ENCODE measurements around the gene HCLS1.
"Not testable (repeated sequence)": the region's sequence is repeated elsewhere in the genome, so short reads cannot be mapped to it uniquely, and the experiment has no call there.

The HCLS1 gene

DNA sequence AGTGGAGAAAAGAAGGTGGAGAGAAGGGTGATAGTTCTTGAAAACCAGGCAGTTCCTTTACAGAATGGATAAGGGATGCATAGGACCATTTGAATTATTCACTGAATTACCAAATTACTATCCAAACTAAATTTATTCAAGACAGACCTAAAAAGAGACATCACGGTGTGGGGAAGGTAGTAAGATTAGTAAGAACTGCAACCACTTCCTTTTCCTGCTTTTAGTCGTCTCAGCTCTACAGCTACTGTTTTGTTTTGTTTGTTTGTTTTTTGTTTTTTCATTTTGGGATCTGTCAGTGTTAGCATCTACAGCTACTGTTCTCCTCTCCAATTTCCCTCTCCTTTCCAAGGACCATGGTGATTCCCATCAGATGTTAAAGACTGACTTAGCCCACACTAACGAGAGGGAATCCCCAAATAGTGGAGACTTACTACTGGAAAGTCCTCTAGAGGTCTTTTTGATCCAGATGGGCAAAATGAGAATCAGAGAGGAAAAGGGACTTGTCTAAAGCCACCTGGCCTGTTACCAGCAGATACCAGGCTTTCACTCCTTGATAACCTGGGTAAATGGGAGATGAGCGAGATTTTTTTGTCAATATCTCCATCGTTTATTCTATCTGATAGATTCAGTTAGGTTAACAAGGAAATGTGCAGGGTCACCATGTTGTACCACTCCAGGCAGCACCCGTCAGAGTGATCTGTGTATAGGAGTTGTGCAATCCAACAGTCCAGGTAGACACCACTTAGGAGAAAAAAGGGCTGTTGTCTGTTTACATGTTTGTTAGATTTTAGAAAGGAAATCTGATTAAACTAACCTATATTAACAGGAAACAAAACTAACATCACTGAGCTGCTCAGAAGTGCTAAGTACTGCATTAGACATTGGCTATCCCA is 6.0 kb downstream of the HCLS1 start:
- no peak for DNase-seq

DNA sequence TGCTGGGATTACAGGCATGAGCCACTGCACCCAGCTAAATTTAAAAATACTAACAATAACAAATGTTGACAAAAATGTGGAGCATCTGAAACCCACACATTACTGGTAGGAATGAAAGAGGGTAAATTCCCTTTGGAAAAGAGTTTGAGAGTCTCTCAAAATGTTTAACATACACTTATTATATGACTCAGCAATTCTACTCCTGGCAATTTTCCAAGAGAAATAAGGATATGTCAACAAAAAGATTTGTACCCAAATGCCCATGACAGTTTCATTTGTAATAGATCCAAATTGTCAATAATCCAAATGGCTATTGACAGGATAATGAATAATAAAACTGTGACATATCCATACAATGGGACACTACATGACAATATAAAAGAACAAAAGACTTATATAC is 9.0 kb downstream of the HCLS1 start:
- no peak for DNase-seq

DNA sequence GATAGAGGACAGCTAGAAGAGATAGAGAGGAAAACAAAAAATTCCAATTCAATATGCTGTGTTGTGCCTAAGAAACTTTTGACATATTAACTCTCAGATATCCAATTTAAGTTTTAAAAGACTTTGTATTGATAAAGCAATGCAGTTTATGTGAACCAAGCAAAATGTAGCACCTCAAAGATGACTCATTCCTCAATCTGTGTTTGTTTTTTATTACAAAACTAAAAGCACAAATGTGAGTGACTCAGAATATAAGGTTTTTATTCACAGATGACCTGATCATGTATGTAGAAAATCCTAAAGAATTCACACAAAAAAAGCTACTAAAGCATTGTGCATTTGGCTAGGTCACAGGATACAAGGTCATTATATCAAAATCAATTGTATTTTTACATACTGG is 11.1 kb downstream of the HCLS1 start:
- DNase-seq: no peak

DNA sequence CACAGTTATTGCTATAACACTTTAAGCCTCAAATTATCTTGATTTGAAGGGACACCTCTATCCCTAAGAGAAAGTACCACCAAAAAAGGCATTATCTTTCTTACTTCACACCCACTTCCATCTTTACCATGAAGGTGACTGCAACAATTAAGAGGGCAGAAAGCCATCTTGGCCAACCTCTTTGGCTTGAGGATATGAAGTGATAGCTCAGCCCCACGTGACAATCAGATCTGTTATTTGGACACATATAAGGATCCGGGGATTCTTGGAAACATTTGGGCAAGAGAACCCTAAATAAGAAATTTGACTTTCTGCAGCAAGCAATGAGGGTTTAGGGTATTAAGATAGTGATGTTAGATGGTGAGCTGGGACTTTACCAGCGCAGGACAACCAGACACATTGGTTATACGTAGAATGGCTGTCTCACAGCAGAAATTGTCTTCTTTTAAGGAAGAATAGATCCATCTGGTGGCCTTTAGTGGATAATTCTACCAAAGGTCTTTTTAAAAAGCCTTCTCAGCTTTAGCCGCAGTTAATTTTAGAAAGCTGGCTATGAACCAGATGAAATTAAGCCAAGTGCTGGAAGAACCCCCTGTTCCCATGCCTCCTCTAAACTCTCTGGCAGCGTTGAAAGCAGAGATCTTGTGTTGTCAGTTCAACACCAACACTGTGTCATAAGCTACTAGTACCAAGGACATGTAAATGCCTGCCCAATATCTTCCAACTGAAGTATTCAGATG is 12.3 kb downstream of the HCLS1 start:
- no peak for DNase-seq

DNA sequence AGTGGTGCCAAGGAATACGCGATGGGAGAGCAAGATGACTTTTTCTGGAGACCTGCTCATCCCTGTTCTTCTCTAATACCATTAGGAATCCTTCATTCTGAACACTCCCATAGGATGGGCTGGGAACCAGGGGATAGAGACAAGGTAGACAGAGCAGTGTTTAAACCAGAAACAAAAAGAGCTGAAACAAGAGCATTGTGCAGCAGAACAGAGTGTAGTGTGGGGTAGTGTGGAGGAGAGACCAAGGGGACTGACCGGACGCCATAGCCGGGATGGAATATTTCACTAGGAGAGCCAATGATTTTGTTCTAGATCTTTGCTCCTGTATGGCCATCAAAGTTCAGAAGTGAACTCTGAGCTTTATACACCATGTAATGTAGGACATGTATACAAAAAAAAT is 15.6 kb downstream of the HCLS1 start:
- DNase-seq: no peak

DNA sequence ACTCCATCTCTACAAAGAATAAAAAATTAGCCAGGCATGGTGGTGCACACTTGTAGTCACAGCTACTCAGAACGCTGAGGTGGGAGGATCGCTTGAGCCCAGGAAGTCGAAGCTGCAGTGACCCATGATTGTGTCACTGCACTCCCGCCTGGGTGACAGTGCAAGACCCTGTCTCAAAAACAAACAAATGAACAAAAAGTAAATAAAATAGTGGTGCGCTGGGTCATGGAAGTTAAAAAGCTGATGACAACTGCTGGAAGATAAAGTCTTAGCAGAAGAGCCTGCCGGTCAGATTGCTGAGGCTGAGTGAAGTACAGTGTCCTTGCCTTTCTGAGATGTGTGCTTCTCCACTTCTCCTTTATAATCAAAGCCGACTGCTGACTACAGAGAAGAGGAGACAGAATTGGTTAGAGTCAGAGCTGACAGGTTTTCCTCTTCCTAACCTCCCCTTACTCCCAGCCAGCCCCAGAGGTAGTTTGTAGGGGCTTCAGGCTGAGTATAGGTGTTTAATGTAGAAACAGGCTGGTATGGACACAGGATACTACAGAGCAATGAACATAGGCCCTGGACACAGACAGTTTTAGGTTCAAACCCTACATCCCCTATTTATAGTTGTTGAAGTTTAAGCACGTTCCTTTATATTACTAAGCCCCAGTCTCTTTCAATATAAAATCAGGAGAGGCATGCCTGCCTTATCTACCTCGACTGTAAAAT is 17.9 kb downstream of the HCLS1 start:
- no peak for DNase-seq

DNA sequence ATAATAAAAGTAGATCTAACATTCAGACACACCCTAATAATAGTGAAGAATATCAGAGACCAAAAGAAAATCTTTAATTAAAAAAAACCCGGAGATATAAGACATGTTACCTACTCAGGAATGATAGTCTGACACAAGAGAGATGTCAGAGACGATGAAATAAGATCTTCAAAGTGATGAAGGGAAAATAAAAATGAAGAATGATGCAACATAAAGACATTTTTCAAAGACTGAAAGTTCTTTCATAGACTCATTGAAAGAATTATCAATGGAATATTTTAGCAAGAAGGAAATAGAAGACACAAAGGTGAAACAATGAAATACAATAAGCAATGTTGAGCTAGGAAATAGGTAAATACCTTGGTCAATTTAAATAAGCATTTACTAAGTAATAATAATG is 19.6 kb downstream of the HCLS1 start:
- no peak for DNase-seq

DNA sequence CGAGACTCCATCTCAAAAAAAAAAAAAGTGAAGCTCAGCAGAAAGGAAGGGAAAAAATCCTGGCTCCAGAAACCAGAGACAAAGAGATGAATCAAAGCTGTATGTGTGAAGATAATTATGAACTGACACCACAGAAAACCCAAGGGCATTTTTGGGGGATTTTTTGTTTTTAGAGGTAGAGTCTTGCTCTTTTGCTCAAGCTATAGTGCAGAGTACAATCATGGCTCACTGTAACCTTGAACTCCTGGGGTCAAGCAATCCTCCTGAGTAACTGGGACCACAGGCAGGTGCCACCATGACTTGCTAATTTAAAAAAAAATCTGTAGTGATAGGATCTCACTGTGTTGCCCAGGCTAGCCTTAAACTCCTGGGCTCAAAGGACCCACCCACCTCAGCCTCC is 22.8 kb downstream of the HCLS1 start:
- DNase-seq: no peak

DNA sequence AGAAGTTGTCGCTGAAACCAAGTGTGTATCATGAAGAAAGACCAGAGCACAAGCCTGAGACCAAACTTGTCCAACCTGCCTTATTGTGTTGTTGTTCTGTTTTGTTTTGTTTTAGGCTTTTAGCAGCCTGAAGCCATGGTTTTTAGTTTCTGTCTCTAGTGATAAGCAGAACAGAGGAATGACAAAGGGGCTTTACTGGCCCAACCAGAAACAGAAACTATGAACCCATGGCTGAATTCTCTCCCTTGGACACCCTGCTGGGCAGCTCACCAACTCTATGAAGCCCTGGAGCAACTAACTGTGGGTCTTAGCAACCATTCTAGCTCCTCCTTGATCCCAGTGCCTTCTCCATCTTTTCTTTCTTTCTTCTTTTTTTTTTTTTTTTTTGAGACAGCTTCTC is 30.3 kb downstream of the HCLS1 start:
- no peak for DNase-seq

DNA sequence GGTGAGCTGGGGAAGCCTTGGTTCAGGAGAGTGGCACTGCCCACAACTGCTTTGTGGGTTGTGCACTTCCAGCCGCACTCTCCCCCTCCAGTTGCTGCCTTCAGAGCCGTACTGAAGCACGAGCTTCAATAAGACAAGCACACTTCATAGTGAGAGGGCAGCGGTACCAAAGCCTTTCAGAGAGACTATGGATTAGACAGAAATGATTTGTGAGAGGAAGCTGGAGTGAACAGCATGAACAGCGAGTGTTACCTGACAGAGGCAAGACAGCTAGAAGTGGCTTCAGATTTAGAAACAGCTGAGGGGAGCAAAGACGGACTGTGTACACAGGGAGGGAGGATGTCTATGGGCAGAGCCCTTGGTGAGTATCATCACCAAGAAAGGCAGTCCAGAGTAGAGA is 31.1 kb downstream of the HCLS1 start:
- DNase-seq: no peak

DNA sequence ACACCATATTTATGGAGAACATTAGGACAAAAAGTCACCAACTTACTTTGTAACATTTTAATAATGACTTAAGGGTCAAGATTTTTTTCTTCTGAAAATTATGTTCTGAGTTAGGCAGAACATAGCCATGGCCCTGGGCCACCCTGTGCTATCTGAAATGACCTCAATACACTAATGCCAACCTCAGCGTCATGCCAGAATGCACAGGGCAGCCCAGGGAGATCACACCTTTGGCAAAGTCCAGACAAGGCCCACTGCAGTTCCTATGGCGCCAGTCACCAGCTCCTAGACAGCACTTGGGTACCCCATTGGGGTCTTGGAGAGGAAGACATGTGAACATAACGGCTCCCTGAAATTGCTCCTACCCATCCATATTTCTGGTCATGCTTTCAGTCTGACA is 33.1 kb downstream of the HCLS1 start:
- no peak for DNase-seq

DNA sequence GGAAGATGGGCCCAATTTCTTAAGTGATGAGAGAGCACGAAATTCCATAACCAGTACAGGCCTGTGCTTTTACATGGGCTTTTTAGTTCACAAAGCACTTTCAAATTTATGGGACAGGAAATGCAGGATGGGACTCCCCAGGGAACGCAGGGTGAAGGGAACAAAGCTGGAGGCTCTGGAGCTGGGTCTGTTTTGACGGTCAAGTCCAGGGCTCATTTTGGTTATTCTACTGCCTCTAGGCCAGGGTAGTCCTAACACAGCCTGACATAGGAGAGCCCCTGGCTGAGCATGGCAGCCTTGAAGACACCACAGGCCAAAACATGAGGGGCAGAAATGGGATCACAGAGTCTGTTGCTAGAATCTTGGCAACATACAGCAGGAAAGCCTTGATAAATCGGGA is 33.5 kb downstream of the HCLS1 start:
- no peak for DNase-seq

DNA sequence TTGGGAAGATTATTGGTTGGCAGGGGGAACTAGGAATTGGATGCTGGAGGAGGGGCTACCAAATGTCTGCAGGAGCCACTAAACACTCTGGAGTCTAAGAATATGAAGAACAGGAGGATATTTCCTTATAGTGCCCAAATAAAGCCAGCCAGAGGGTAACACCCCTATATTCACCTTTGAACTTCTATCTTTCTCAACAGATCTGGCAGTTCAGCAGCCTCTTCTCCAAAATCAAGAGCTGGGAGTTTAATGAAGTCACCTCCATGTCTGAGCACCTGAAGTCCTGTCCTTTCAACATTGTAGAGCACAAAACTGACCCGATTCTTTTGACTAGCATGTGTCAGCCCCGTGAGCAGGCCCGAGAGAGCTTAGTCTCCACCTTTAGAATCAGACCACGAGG is 34.2 kb downstream of the HCLS1 start:
- DNase-seq: no peak

DNA sequence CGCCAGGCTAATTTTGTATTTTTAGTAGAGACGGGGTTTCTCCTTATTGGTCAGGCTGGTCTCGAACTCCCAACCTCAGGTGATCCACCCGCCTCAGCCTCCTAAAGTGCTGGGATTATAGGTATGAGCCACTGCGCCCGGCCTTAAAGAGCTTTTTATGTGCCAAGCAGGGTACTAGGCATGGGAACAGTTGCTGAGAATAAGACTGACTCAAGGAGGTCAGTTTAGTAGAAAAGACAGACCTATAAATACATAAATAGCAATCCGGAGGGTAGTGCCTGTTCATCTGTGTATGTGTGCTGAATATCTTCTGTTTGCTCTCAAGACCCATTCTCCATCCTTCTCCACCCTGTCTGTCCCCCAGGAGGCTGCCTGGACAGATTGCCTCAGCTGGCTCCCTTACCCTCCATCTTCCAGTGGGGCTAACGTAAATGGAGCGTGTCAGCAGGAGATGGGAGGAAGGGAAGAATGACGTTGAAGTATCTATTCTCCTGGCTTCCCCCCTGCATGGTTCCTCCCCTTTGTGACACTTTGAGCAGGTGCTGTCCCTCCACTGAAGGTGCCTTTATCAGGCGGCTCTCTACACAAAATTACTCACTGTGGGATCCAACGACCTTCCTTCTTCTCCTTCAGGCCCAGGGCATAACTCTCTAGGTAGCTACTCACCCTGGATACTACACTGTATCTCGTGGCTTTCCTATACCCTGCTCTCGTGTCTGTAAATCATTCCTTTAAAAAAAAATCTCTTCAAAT is 36.4 kb downstream of the HCLS1 start:
- no peak for DNase-seq

DNA sequence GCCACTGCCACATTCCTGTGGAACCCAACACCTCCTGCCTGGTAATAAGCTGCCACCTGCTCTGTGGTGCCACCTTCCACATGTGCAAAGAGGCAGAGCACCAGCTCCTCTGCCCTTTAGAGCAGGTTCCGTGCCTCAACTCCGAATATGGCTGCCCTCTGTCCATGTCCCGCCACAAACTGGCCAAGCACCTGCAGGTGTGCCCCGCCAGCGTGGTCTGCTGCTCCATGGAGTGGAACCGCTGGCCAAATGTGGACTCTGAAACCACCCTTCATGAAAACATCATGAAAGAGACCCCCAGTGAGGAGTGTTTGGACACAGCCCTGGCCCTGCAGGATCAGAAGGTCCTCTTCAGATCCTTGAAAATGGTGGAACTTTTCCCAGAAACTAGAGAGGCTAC is 39.2 kb downstream of the HCLS1 start:
- DNase-seq: no peak

DNA sequence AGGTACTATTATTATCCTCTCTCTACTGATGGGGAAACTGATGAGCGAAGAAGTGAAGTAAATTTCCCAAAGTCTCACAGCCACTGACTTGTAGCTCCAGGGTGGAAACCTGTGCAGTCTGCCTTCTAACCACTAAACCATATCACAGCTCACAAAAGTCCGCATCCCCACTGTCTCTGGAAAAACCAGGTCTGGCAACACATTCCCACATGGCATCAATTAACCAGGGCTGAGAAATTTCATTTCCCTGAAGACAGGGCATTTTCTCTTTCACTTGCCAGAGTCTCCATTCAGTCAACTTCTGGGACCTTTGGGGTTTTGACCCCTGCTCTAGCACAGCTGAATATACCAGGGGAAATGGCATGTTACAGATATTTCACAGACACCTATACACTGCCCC is 41.0 kb downstream of the HCLS1 start:
- no peak for DNase-seq

DNA sequence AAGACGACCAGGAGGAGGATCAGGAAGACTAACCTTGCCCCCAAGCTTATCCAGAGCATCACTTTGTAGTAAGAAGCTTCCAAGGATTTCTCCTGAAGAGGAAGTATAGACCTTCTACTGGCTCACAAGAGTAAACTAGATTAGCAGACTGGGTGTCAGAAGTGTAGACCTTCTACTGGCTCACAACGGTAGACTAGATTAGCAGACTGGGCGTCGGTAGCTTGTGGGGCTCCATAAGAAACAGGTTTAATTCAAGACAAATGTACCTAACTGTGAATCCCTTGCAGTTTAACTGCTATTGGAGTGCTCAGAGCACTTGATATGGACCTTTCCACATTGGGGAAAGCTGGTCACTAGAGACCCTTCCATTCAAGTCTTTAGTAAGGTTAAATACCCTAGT is 54.6 kb downstream of the HCLS1 start:
- DNase-seq: no peak

DNA sequence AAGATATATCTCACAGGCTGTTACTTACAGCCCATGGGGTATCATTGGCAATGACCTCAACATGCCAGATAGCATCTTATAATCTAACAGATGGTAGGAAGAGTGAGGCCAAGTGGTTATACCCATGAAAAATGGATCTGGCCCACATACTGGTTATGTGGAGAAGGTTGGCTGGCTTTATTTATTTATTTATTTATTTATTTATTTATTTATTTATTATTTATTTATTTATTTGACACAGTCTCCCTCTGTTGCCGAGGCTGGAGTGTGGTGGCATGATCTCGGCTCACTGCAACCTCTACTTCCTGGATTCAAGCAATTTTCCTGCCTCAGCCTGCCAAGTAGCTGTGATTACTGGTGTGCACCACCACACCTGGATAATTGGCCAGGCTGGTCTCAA is 55.9 kb downstream of the HCLS1 start:
- DNase-seq: no peak

DNA sequence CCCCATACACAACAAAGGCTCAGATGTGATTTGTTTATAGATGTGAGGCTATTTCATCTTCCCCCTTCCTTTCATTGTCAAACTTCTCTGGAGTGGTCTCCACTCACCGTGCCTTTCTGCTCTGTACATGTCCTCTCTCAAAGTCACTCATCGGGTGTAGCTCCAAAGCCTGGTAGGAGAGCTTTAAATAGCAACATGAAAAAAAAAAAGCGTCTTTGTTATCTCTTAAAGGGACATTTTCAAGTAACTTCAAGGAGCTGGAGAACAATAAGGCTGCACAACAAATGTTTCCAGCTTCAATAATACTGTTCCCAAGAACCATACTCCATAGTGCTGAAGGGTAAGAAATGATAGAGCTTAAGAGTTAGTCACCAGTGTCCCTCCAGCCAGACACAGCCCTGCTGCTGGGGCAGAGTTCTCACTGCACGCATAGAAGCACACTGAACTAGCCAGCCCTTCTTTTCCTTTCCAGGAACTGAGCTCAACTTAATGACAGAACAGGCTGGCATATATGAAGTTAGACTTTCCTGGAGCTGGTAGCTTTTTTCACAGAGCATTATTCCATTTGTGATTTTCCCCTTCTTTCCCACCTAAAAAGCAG is 59.4 kb downstream of the HCLS1 start:
- DNase-seq: no peak

DNA sequence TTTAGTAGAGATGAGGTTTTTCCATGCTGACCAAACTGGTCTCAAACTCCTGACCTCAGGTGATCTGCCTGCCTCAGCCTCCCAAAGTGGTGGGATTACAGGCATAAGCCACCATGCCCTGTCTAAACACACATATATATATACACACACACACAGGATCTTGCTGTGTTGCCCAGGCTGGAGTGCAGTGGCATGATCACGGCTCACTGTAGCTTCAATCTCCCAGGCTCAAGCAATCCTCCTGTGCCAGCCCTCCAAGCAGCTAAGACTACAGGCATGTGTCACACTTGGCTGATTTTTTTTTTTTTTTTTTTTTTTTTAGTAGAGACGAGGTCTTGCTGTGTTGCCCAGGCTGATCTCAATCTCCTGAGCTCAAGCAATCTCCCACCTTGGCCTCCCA is 60.8 kb downstream of the HCLS1 start:
- not testable (repeated sequence) for DNase-seq

DNA sequence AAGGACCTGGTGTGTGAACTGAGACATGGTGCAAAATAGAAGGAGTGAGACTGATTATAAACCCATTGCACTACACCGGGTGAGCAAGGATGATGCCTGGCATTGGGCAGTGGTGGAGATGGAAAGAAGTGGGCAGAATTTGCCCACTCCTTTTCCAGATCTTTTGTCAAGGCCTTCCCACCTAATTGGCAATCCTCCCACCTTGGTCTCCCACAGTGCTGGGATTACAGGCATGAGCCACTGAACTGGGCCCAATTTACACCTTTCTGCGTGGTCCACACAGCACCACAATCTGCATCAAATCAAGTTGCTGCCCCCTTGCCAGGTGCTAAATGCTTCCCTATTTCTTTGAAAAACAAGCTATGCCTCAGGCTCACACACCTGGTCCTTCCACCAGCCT is 62.1 kb downstream of the HCLS1 start:
- DNase-seq: no peak

DNA sequence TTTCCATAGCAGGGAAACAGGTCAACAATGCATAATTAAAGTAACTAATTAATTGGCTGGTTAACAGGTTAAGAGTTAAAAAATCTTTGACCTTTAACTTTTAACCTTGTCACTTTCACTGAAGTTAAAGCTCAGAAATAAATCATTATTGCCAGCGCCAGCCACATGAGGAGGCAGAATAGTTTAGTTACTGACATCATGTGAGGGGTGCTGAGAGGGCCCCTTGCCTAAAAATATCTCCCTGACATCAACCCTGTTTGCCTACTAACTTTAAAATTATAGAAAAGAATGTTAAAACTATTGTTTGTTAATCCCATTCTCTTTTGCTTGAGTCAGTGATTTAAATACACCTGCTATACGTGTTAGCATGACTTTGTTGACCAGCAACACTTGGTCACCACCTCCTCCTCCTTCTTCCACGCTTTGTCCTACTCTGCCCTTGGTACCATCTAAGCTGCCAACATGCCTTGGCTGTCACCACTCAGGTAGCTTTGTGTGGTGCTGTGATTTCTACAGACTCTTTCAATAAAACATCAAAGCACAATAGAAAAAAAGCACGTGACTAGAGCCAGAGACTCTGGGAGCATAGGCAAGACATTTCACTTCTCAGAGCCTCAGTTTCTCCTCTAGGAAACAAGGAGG is 64.8 kb downstream of the HCLS1 start:
- DNase-seq: no peak

Measured in stimulated activated CD4-positive, alpha-beta T cell treated with anti-CD3 and anti-CD28 coated beads, Interleukin-12 subunit alpha, Interleukin-12 subunit beta, amount 100 ng/mL, for 4 hours (primary cell).